IMR-90 (cell line): Measurements from ENCODE around the gene SPON1. TPM values are rescaled to one million over a fixed set of nuclear protein-coding genes. Genes with fewer than 3 reads are reported as not detected.

Source experiments
- ATAC-seq: fragments of 200-7000 bp; cut with Tn5 transposase; 2 replicates; pipeline ENCODE4 v1.9.1; 2020; ENCODE audit warnings: low read depth, mild to moderate bottlenecking, moderate library complexity
- BruUV-seq: library from RNA; stranded (reverse); fragments of 400-500 nt; replicated peaks from 2 replicates; lab custom pipeline; 2021; lab: Mats Ljungman, UMichigan
- CTCF ChIA-PET: fragments of 300-600 bp; formaldehyde crosslinking; extraction: SDS; loops from one replicate; lab custom pipeline; 2021; ENCODE audit warnings: antibody characterized with exemption; lab: Yijun Ruan, JAX
- POLR2A ChIA-PET: fragments of 300-600 bp; sonication (Branson Sonifier 250); formaldehyde crosslinking; loops from one replicate; lab custom pipeline; 2022; ENCODE audit warnings: antibody characterized with exemption; ENCODE audit not compliant: unreplicated experiment; lab: Charles Lee
- DNase-seq: peaks from one replicate; pipeline ENCODE4 v3.0.0; 2013
- H2AFZ ChIP-seq: replicated peaks from 2 replicates; pipeline ENCODE3; 2013; ENCODE audit warnings: low read length, mild to moderate bottlenecking; ENCODE audit not compliant: poor library complexity
- H2AK5ac ChIP-seq: 2 replicates; pipeline ENCODE4 v1.6.1; 2013; ENCODE audit warnings: low read depth, low read length, inconsistent platforms
- H2AK9ac ChIP-seq: replicated peaks from 2 replicates; pipeline ENCODE3; 2013; ENCODE audit warnings: mild to moderate bottlenecking, low read depth, low read length, moderate library complexity; ENCODE audit not compliant: poor library complexity
- H2BK120ac ChIP-seq: 2 replicates; pipeline ENCODE4 v1.6.1; 2013; ENCODE audit warnings: low read depth, low read length, inconsistent platforms
- H2BK15ac ChIP-seq: 3 replicates; pipeline ENCODE4 v1.6.1; 2013; ENCODE audit warnings: low read depth, low read length, inconsistent platforms
- H2BK20ac ChIP-seq: 2 replicates; pipeline ENCODE4 v1.6.1; 2013; ENCODE audit warnings: low read depth, mild to moderate bottlenecking, inconsistent platforms, low read length, moderate library complexity
- H2BK5ac ChIP-seq: 2 replicates; pipeline ENCODE4 v1.6.1; 2013; ENCODE audit warnings: mild to moderate bottlenecking, low read depth, low read length, inconsistent platforms; ENCODE audit not compliant: poor library complexity, severe bottlenecking
- H3K14ac ChIP-seq: replicated peaks from 2 replicates; pipeline ENCODE4 v1.6.1; 2013; ENCODE audit warnings: low read depth, low read length, inconsistent platforms
- H3K18ac ChIP-seq: 2 replicates; pipeline ENCODE4 v1.6.1; 2013; ENCODE audit warnings: low read depth, low read length, control low read depth
- H3K23ac ChIP-seq: 2 replicates; pipeline ENCODE4 v1.6.1; 2013; ENCODE audit warnings: low read depth, low read length, inconsistent platforms
- H3K27ac ChIP-seq: 2 replicates; pipeline ENCODE4 v1.5.1; 2013; ENCODE audit warnings: mild to moderate bottlenecking, control low read depth, low read length; ENCODE audit not compliant: insufficient read depth
- H3K27me3 ChIP-seq: 2 replicates; pipeline ENCODE4 v1.6.1; 2013; ENCODE audit warnings: low read length; ENCODE audit not compliant: control insufficient read depth, insufficient read depth
- H3K36me3 ChIP-seq: 2 replicates; pipeline ENCODE4 v1.6.1; 2013; ENCODE audit warnings: low read length, mixed read lengths; ENCODE audit not compliant: control insufficient read depth, insufficient read depth
- H3K4ac ChIP-seq: 2 replicates; pipeline ENCODE4 v1.6.1; 2013; ENCODE audit warnings: low read depth, low read length, inconsistent platforms
- H3K4me1 ChIP-seq: 2 replicates; pipeline ENCODE4 v1.6.1; 2013; ENCODE audit warnings: low read length, mixed read lengths; ENCODE audit not compliant: control insufficient read depth, insufficient read depth
- H3K4me2 ChIP-seq: 2 replicates; pipeline ENCODE4 v1.6.1; 2013; ENCODE audit warnings: low read depth, mild to moderate bottlenecking, control low read depth, low read length, moderate library complexity
- H3K4me3 ChIP-seq: 2 replicates; pipeline ENCODE4 v1.5.1; 2013; ENCODE audit warnings: low read depth, mild to moderate bottlenecking, control low read depth, low read length, moderate library complexity; ENCODE audit not compliant: insufficient read depth
- H3K56ac ChIP-seq: 2 replicates; pipeline ENCODE4 v1.6.1; 2013; ENCODE audit warnings: low read length, inconsistent platforms; ENCODE audit not compliant: insufficient read depth; ENCODE audit errors: extremely low read depth
- H3K79me1 ChIP-seq, 2 experiments: 2 replicates each; pipeline ENCODE4 v1.6.1; 2013; ENCODE audit warnings: low read length in 2 of 2, inconsistent platforms in 1 of 2, low read depth in 1 of 2
- H3K9ac ChIP-seq: 2 replicates; pipeline ENCODE4 v1.6.1; 2013; ENCODE audit warnings: low read depth, low read length, control low read depth
- H3K9me1 ChIP-seq: 2 replicates; pipeline ENCODE4 v1.6.1; 2013; ENCODE audit warnings: low read length, inconsistent platforms; ENCODE audit not compliant: insufficient read depth
- H3K9me3 ChIP-seq: 2 replicates; pipeline ENCODE4 v1.6.1; 2013; ENCODE audit warnings: low read length; ENCODE audit not compliant: control insufficient read depth, insufficient read depth
- H4K20me1 ChIP-seq: 2 replicates; pipeline ENCODE4 v1.6.1; 2013; ENCODE audit warnings: low read length, inconsistent platforms; ENCODE audit not compliant: insufficient read depth
- H4K5ac ChIP-seq: 2 replicates; pipeline ENCODE4 v1.6.1; 2013; ENCODE audit warnings: mild to moderate bottlenecking, low read depth, low read length, control low read depth
- H4K8ac ChIP-seq, 2 experiments: 2 replicates each; pipeline ENCODE4 v1.6.1; 2013; ENCODE audit warnings: low read depth in 2 of 2, low read length in 2 of 2, control low read depth in 1 of 2, inconsistent platforms in 1 of 2
- H4K91ac ChIP-seq: 2 replicates; pipeline ENCODE4 v1.6.1; 2013; ENCODE audit warnings: low read depth, low read length, inconsistent platforms; ENCODE audit not compliant: insufficient read depth
- CEBPB ChIP-seq: IDR thresholded peaks from 2 replicates; pipeline ENCODE4 v1.6.1; 2012; ENCODE audit warnings: low read depth, low read length, improper control_type of control experiment
- FOS ChIP-seq: fragments of 150-350 bp; IDR thresholded peaks from 2 replicates; pipeline ENCODE4 v1.6.1; 2016; ENCODE audit warnings: low read depth, low read length
- MXI1 ChIP-seq: IDR thresholded peaks from 2 replicates; pipeline ENCODE4 v1.6.1; 2012; ENCODE audit warnings: low read depth, mild to moderate bottlenecking, low read length, moderate library complexity, borderline replicate concordance
- NFE2L2 ChIP-seq: fragments of 150-350 bp; IDR thresholded peaks from 2 replicates; pipeline ENCODE4 v1.6.1; 2016; ENCODE audit warnings: low read depth, mild to moderate bottlenecking, low read length
- POLR2A ChIP-seq: IDR thresholded peaks from 2 replicates; pipeline ENCODE4 v1.6.1; 2012; ENCODE audit warnings: mild to moderate bottlenecking, low read depth, low read length
- RAD21 ChIP-seq: IDR thresholded peaks from 2 replicates; pipeline ENCODE4 v1.6.1; 2012; ENCODE audit warnings: low read length, improper control_type of control experiment
- RCOR1 ChIP-seq: IDR thresholded peaks from 2 replicates; pipeline ENCODE4 v1.6.1; 2012; ENCODE audit warnings: mild to moderate bottlenecking, low read length, improper control_type of control experiment; ENCODE audit not compliant: insufficient replicate concordance
- RFX5 ChIP-seq: IDR thresholded peaks from 2 replicates; pipeline ENCODE4 v1.8.0; 2012; ENCODE audit warnings: low read depth, mild to moderate bottlenecking, low read length, moderate library complexity
- SMC3 ChIP-seq: fragments of 150-350 bp; IDR thresholded peaks from 2 replicates; pipeline ENCODE4 v1.6.1; 2016; ENCODE audit warnings: low read depth, mild to moderate bottlenecking, antibody characterized with exemption, low read length, moderate library complexity
- WGBS, 2 experiments: methylation state at CpG; one replicate each; pipeline versions ENCODE4 v1.1.5 to v1.1.7; 2013; ENCODE audit warnings: missing lambda C conversion rate in 2 of 2; ENCODE audit not compliant: insufficient read length in 1 of 2; ENCODE audit errors: extremely low coverage in 2 of 2; 5-methylcytosine and 5-hydroxymethylcytosine counted together
- dilution Hi-C: fragments of 300-500 bp; cut with HindIII; formaldehyde crosslinking; loops from one replicate; pipeline ENCODE4 v1.14.3; 2018; ENCODE audit warnings: low sequenced_read_pairs; ENCODE audit not compliant: unreplicated experiment
- in situ Hi-C: fragments of 300-500 bp; cut with MboI; formaldehyde crosslinking; loops from 3 replicates; pipeline ENCODE4 v1.14.3; 2019; ENCODE audit warnings: low sequenced_read_pairs, inconsistent platforms, mixed read lengths
- intact Hi-C: fragments of 100-400 bp; cut with micrococcal nuclease; formaldehyde crosslinking; loops from 2 replicates; pipeline ENCODE4 v1.10.0; 2022
- polyA plus RNA-seq, 3 experiments: library from polyadenylated mRNA; depleted of rRNA; stranded (reverse); fragments of >200 nt; gene quantifications; 2 replicates each; pipeline ENCODE4 v1.2.3, GENCODE V29; 2012; ENCODE audit warnings: low replicate concordance in 1 of 3
- total RNA-seq: library from RNA; depleted of rRNA; stranded (reverse); fragments of >200 nt; gene quantifications from 2 replicates; pipeline ENCODE4 v1.2.3, GENCODE V29; 2012
- TF ChIP-seq, protein P1 (sequence below): fragments of 150-350 bp; IDR thresholded peaks from 2 replicates; pipeline ENCODE4 v1.6.1; 2017; ENCODE audit warnings: mild to moderate bottlenecking, antibody characterized with exemption, low read length, low read depth
- TF ChIP-seq, protein P2 (sequence below): conservative IDR thresholded peaks from 2 replicates; pipeline ENCODE4 v1.5.1; 2012; ENCODE audit warnings: mild to moderate bottlenecking, low read depth, low read length, improper control_type of control experiment

Gene SPON1
- total and polyA plus RNA-seq, 2 of the 4 experiments (the other 2 are of a cell fraction): 0.62 to 0.72 TPM

GRCh38 chr11:14253840-14254239 lies 291.3 kb downstream of the SPON1 start:
- no peak overlapping the region for H3K18ac ChIP-seq
- H3K4me1 ChIP-seq: peaks cover 11% of the 10 kb centered on the region
- no peak overlapping the region for H4K5ac ChIP-seq
- DNase-seq (no peak), ATAC-seq (peak; percentile 16)
- H3K9me1 ChIP-seq: no peaks in the 10 kb centered on the region
- peak overlapping the region; percentile 46; the same call in 1 of the 2 replicates for H3K27ac ChIP-seq
- no peak overlapping the region for H2AFZ ChIP-seq
- no peak overlapping the region for H2AK5ac ChIP-seq
- peak overlapping the region; percentile 13; the same call in 1 of the 2 replicates for H3K4me2 ChIP-seq
- ChIA-PET CTCF (interaction anchor here (1.2 kb wide), 1 partner anchor 481 kb away, joined by 3 read pairs; no protein-coding TSS in a partner anchor), POLR2A (no interaction called here)
- no CpG with 5 or more reads among the region's 5 CpGs for WGBS, 2 experiments
- H2BK15ac ChIP-seq: no peak overlapping the region
- no peak for TF ChIP-seq MXI1
- TF ChIP-seq, protein P1, sequence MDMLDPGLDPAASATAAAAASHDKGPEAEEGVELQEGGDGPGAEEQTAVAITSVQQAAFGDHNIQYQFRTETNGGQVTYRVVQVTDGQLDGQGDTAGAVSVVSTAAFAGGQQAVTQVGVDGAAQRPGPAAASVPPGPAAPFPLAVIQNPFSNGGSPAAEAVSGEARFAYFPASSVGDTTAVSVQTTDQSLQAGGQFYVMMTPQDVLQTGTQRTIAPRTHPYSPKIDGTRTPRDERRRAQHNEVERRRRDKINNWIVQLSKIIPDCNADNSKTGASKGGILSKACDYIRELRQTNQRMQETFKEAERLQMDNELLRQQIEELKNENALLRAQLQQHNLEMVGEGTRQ: no peak
- no peak for TF ChIP-seq RFX5
- no peak for TF ChIP-seq SMC3
- TF ChIP-seq, protein P2, sequence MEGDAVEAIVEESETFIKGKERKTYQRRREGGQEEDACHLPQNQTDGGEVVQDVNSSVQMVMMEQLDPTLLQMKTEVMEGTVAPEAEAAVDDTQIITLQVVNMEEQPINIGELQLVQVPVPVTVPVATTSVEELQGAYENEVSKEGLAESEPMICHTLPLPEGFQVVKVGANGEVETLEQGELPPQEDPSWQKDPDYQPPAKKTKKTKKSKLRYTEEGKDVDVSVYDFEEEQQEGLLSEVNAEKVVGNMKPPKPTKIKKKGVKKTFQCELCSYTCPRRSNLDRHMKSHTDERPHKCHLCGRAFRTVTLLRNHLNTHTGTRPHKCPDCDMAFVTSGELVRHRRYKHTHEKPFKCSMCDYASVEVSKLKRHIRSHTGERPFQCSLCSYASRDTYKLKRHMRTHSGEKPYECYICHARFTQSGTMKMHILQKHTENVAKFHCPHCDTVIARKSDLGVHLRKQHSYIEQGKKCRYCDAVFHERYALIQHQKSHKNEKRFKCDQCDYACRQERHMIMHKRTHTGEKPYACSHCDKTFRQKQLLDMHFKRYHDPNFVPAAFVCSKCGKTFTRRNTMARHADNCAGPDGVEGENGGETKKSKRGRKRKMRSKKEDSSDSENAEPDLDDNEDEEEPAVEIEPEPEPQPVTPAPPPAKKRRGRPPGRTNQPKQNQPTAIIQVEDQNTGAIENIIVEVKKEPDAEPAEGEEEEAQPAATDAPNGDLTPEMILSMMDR: no peak
- no peak for TF ChIP-seq FOS
- TF ChIP-seq NFE2L2: no peak
- TF ChIP-seq CEBPB: no peak
- no peak for TF ChIP-seq RAD21
- no peak for TF ChIP-seq POLR2A
- no peak for TF ChIP-seq RCOR1
- H3K36me3 ChIP-seq: no peaks in the 10 kb centered on the region
- H2BK5ac ChIP-seq: no peak overlapping the region
- H3K4me3 ChIP-seq: no peak overlapping the region
- no peak overlapping the region for H3K14ac ChIP-seq
- H2BK20ac ChIP-seq: no peak overlapping the region
- H2AK9ac ChIP-seq: no peak overlapping the region
- H4K8ac ChIP-seq: no peak overlapping the region
- H4K91ac ChIP-seq: no peak overlapping the region
- in situ Hi-C loops (loop anchor here (25.0 kb wide), 1 partner anchor 633 kb away; the partner anchor contains the start of gene CYP2R1), dilution Hi-C loops (no loop called here), intact Hi-C loops (no loop called here)
- peaks cover 31% of the 10 kb centered on the region for H3K27me3 ChIP-seq
- H3K9me3 ChIP-seq: no peaks in the 10 kb centered on the region
- BruUV-seq: no TSS peak
- no peak overlapping the region for H3K56ac ChIP-seq
- no peak overlapping the region for H3K4ac ChIP-seq
- H2BK120ac ChIP-seq: no peak overlapping the region
- H4K20me1 ChIP-seq: no peaks in the 10 kb centered on the region
- no peaks in the 10 kb centered on the region for H3K79me1 ChIP-seq
- no peak overlapping the region for H3K9ac ChIP-seq
- no peak overlapping the region for H3K23ac ChIP-seq
